CD8-positive, alpha-beta memory T cell (primary cell): ENCODE measurements around the gene ZFYVE21. TPM values are rescaled to one million over a fixed set of nuclear protein-coding genes. Genes with fewer than 3 reads are reported as not detected.
A peak's percentile ranks its signal among the peaks of the same experiment; 100 is the strongest.

Experiments used
- CTCF ChIA-PET: fragments of 350-600 bp; sonication (Branson Sonifier 250); formaldehyde crosslinking; loops from one replicate; lab custom pipeline; 2021; ENCODE audit warnings: antibody characterized with exemption; lab: Charles Lee
- POLR2A ChIA-PET: fragments of 350-600 bp; sonication (Branson Sonifier 250); formaldehyde crosslinking; loops from one replicate; lab custom pipeline; 2021; ENCODE audit warnings: antibody characterized with exemption; lab: Charles Lee
- DNase-seq, 5 donors: peaks; one replicate each; pipeline versions ENCODE4 v3.0.0 to v3.0.0-alpha.2; 2020 to 2022; ENCODE audit warnings: mixed read lengths in 1 of 5
- H3K27ac ChIP-seq: one replicate; pipeline ENCODE4 v1.7.0; 2013; ENCODE audit warnings: low read depth, mild to moderate bottlenecking, low read length, moderate library complexity
- H3K27me3 ChIP-seq: 2 replicates; pipeline ENCODE4 v1.7.0; 2013; ENCODE audit warnings: low read length, mild to moderate bottlenecking; ENCODE audit not compliant: insufficient read depth, poor library complexity, severe bottlenecking
- H3K36me3 ChIP-seq: 2 replicates; pipeline ENCODE4 v1.7.0; 2013; ENCODE audit warnings: mild to moderate bottlenecking, low read length, moderate library complexity; ENCODE audit not compliant: insufficient read depth
- H3K4me1 ChIP-seq: 2 replicates; pipeline ENCODE4 v1.7.0; 2013; ENCODE audit warnings: mild to moderate bottlenecking, low read length, moderate library complexity; ENCODE audit not compliant: insufficient read depth
- H3K4me3 ChIP-seq: 2 replicates; pipeline ENCODE4 v1.7.0; 2013; ENCODE audit warnings: mild to moderate bottlenecking, low read length
- H3K9me3 ChIP-seq: 2 replicates; pipeline ENCODE4 v1.7.0; 2013; ENCODE audit warnings: mild to moderate bottlenecking, low read length
- H3K27ac Mint-ChIP-seq, 8 donors: one replicate each; pipeline ENCODE4 v1.8.0; 2020 to 2021; ENCODE audit warnings: mixed read lengths in 8 of 8, mild to moderate bottlenecking in 6 of 8, inconsistent platforms in 3 of 8, moderate library complexity in 3 of 8
- H3K27me3 Mint-ChIP-seq, 2 donors: one replicate each; pipeline ENCODE4 v1.8.0; 2020 to 2021; ENCODE audit warnings: mixed read lengths in 2 of 2, mild to moderate bottlenecking in 1 of 2, moderate library complexity in 1 of 2
- H3K36me3 Mint-ChIP-seq, 3 donors: one replicate each; pipeline ENCODE4 v1.8.0; 2020 to 2021; ENCODE audit warnings: mixed read lengths in 3 of 3, inconsistent platforms in 1 of 3, mild to moderate bottlenecking in 1 of 3
- H3K4me1 Mint-ChIP-seq, 3 donors: one replicate each; pipeline ENCODE4 v1.8.0; 2020 to 2021; ENCODE audit warnings: mixed read lengths in 3 of 3, inconsistent platforms in 1 of 3, mild to moderate bottlenecking in 1 of 3
- H3K4me3 Mint-ChIP-seq, 7 donors: one replicate each; pipeline ENCODE4 v1.8.0; 2020 to 2021; ENCODE audit warnings: mixed read lengths in 7 of 7, mild to moderate bottlenecking in 6 of 7, moderate library complexity in 4 of 7, inconsistent platforms in 2 of 7
- H3K9me3 Mint-ChIP-seq, 5 donors: one replicate each; pipeline ENCODE4 v1.8.0; 2020 to 2022; ENCODE audit warnings: mixed read lengths in 5 of 5, mild to moderate bottlenecking in 3 of 5, moderate library complexity in 2 of 5, inconsistent platforms in 1 of 5
- polyA plus RNA-seq: library from polyadenylated mRNA; unstranded; fragments of 300-500 nt; fragmentation: Illumina TruSeq; gene quantifications from one replicate; pipeline ENCODE4 v1.2.3, GENCODE V29; 2021
- total RNA-seq, 2 experiments: library from RNA; stranded (reverse); gene quantifications; one replicate each; pipeline ENCODE4 v1.2.3, GENCODE V29; 2021

The ZFYVE21 gene
- total and polyA plus RNA-seq, 3 experiments from 2014 or later: 15.1 to 18.1 (median 15.9) TPM

- POLR2A ChIA-PET: no interaction called here
- Mint-ChIP-seq H3K4me1 (peaks cover 3 to 9% (median 5%) of the 10 kb centered on the region in 3 donors), H3K27ac (peak overlapping the region in 2 of 8 donors; percentile 61 to 76), H3K9me3 (no peaks in the 10 kb centered on the region), H3K36me3 (peaks cover 0 to 68% (median 0%) of the 10 kb centered on the region in 3 donors), H3K27me3 (no peaks in the 10 kb centered on the region), H3K4me3 (no peak overlapping the region)
- Histone ChIP-seq H3K27ac (no peak overlapping the region), H3K27me3 (no peaks in the 10 kb centered on the region), H3K9me3 (no peaks in the 10 kb centered on the region), H3K4me1 (no peaks in the 10 kb centered on the region), H3K4me3 (no peak overlapping the region), H3K36me3 (peaks cover 10% of the 10 kb centered on the region)
- CTCF ChIA-PET: no interaction called here
- no peak for DNase-seq
These were observed 16.3 kb upstream of the ZFYVE21 start for GRCh38 chr14:103699261-103699661.

- ChIA-PET POLR2A (no interaction called here), CTCF (no interaction called here)
- Histone ChIP-seq H3K27me3 (no peaks in the 10 kb centered on the region), H3K4me3 (no peak overlapping the region), H3K27ac (no peak overlapping the region), H3K36me3 (peaks cover 4% of the 10 kb centered on the region), H3K9me3 (no peaks in the 10 kb centered on the region), H3K4me1 (no peaks in the 10 kb centered on the region)
- peak overlapping the region in 4 of 8 donors; percentile 17 to 76 (median 45) for H3K27ac Mint-ChIP-seq
- H3K36me3 Mint-ChIP-seq: peaks cover 0 to 63% (median 0%) of the 10 kb centered on the region in 3 donors
- H3K4me1 Mint-ChIP-seq: peaks cover 3 to 9% (median 5%) of the 10 kb centered on the region in 3 donors
- H3K27me3 Mint-ChIP-seq: no peaks in the 10 kb centered on the region
- H3K4me3 Mint-ChIP-seq: no peak overlapping the region
- DNase-seq: no peak
- no peaks in the 10 kb centered on the region for H3K9me3 Mint-ChIP-seq
These were observed 15.5 kb upstream of the ZFYVE21 start for GRCh38 chr14:103699901-103700752.

GRCh38 chr14:103700753-103701490, 14.7 kb upstream of the ZFYVE21 start:
- Mint-ChIP-seq H3K36me3 (peaks cover 0 to 62% (median 0%) of the 10 kb centered on the region in 3 donors), H3K27ac (peak overlapping the region in 1 of 8 donors; percentile 70), H3K27me3 (peaks cover 0 to 2% of the 10 kb centered on the region in 2 donors), H3K4me3 (no peak overlapping the region), H3K4me1 (peaks cover 3 to 9% (median 3%) of the 10 kb centered on the region in 3 donors), H3K9me3 (no peaks in the 10 kb centered on the region)
- DNase-seq: peak in 1 of 5 donors; percentile 26
- H3K9me3 ChIP-seq: no peaks in the 10 kb centered on the region
- ChIA-PET POLR2A (no interaction called here), CTCF (no interaction called here)
- no peaks in the 10 kb centered on the region for H3K27me3 ChIP-seq
- no peak overlapping the region for H3K4me3 ChIP-seq
- no peaks in the 10 kb centered on the region for H3K4me1 ChIP-seq
- peaks cover 4% of the 10 kb centered on the region for H3K36me3 ChIP-seq
- no peak overlapping the region for H3K27ac ChIP-seq

- no peak overlapping the region for H3K27ac ChIP-seq
- no peak overlapping the region for H3K4me3 ChIP-seq
- Mint-ChIP-seq H3K27ac (no peak overlapping the region), H3K9me3 (no peaks in the 10 kb centered on the region), H3K4me1 (peaks cover 2 to 4% (median 3%) of the 10 kb centered on the region in 3 donors), H3K27me3 (peaks cover 0 to 2% of the 10 kb centered on the region in 2 donors), H3K36me3 (peaks cover 0 to 55% (median 0%) of the 10 kb centered on the region in 3 donors), H3K4me3 (no peak overlapping the region)
- peaks cover 4% of the 10 kb centered on the region for H3K36me3 ChIP-seq
- peak in 1 of 5 donors; percentile 33 for DNase-seq
- CTCF ChIA-PET: interaction anchor here (1.2 kb wide), 1 partner anchor 26 kb away, joined by 4 read pairs; no protein-coding TSS in a partner anchor
- H3K9me3 ChIP-seq: no peaks in the 10 kb centered on the region
- no peaks in the 10 kb centered on the region for H3K4me1 ChIP-seq
- POLR2A ChIA-PET: no interaction called here
- no peaks in the 10 kb centered on the region for H3K27me3 ChIP-seq
These were observed 13.5 kb upstream of the ZFYVE21 start for GRCh38 chr14:103702095-103702494.

GRCh38 chr14:103702497-103703432, 12.8 kb upstream of the ZFYVE21 start:
- POLR2A ChIA-PET: no interaction called here
- CTCF ChIA-PET: interaction anchor here (1.2 to 1.3 kb wide), 2 partner anchors 8 to 26 kb away, joined by 4 read pairs; no protein-coding TSS in a partner anchor
- H3K36me3 ChIP-seq: peaks cover 4% of the 10 kb centered on the region

GRCh38 chr14:103703433-103704385, 11.9 kb upstream of the ZFYVE21 start:
- peaks cover 0 to 2% of the 10 kb centered on the region in 2 donors for H3K27me3 Mint-ChIP-seq
- DNase-seq: no peak
- Histone ChIP-seq H3K27ac (no peak overlapping the region), H3K36me3 (peaks cover 4% of the 10 kb centered on the region), H3K27me3 (no peaks in the 10 kb centered on the region), H3K4me3 (no peak overlapping the region), H3K9me3 (no peaks in the 10 kb centered on the region), H3K4me1 (no peaks in the 10 kb centered on the region)
- H3K4me3 Mint-ChIP-seq: no peak overlapping the region
- H3K9me3 Mint-ChIP-seq: no peaks in the 10 kb centered on the region
- peak overlapping the region in 5 of 8 donors; percentile 23 to 96 (median 34) for H3K27ac Mint-ChIP-seq
- ChIA-PET CTCF (interaction anchor here (1.3 kb wide), 1 partner anchor 9 kb away, joined by 4 read pairs; no protein-coding TSS in a partner anchor), POLR2A (no interaction called here)
- H3K36me3 Mint-ChIP-seq: peaks cover 0 to 52% (median 0%) of the 10 kb centered on the region in 3 donors
- peaks cover 0 to 2% (median 0%) of the 10 kb centered on the region in 3 donors for H3K4me1 Mint-ChIP-seq

More at GRCh38 chr14:103702497-103703432, 12.8 kb upstream of the ZFYVE21 start:
- peaks cover 0 to 2% (median 0%) of the 10 kb centered on the region in 3 donors for H3K4me1 Mint-ChIP-seq
- H3K4me3 ChIP-seq: no peak overlapping the region
- peak overlapping the region in 3 of 8 donors; percentile 75 to 82 (median 81) for H3K27ac Mint-ChIP-seq
- peaks cover 0 to 48% (median 0%) of the 10 kb centered on the region in 3 donors for H3K36me3 Mint-ChIP-seq
- no peak for DNase-seq
- peaks cover 0 to 2% of the 10 kb centered on the region in 2 donors for H3K27me3 Mint-ChIP-seq
- no peaks in the 10 kb centered on the region for H3K9me3 Mint-ChIP-seq
- H3K27me3 ChIP-seq: no peaks in the 10 kb centered on the region
- H3K4me3 Mint-ChIP-seq: no peak overlapping the region
- H3K27ac ChIP-seq: no peak overlapping the region
- H3K9me3 ChIP-seq: no peaks in the 10 kb centered on the region
- H3K4me1 ChIP-seq: no peaks in the 10 kb centered on the region
